ENCODE results near the gene CARD10. TPM values are rescaled to one million over a fixed set of nuclear protein-coding genes. Genes with fewer than 3 reads are reported as not detected.
A peak's percentile ranks its signal among the peaks of the same experiment; 100 is the strongest.

The CARD10 gene
- total RNA-seq, 2 experiments from 2014 or later, result not detected

DNA sequence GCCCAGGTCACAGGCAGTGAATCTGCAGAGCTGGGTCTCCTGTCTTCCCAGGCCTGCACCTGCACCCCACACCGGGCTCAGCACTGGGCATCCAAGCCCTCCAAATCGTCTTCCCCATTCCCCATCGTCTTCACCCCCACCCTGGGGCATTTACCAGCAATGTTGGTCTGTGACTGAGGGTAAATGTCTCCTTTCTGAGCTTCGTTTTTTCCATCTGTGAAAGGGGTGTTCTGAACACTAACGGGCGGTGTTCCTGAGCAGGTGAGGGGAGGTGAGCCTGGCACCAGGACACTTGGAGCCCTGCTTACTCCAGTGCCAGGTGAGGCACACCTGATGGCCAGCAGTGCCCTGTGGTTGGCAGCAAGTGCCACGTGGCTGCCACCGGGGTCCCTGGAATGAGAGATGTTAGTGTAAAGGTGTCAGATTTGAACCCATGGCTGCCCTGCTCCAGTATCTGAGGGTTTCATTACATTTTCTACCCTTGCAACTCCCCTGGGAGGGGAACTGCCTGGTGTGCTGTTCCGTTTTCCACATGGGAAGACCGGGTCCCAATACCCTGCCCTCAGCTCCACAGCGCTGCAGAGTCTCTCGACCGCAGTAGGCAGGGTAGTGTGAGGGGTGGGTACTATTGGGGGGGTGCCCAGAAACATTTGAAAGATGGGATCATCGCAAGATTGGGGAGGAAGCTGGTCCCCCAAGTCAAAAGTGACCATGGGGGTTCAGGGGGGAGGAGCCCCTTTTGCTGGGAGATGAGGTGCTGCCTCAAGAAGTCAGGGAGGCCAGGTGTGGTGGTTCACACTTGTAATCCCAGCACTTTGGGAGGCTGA, 43.0 kb upstream of the CARD10 start:
- H3K9me3 Mint-ChIP-seq, result no peaks in the 10 kb centered on the region
- intact Hi-C loops (cut with micrococcal nuclease), result no loop called here
- no peak for DNase-seq
- H3K27ac Mint-ChIP-seq, result no peak overlapping the region
- H3K36me3 Mint-ChIP-seq (ENCODE audit: low read depth), result no peaks in the 10 kb centered on the region
- peak overlapping the region; percentile 62 for H3K4me3 Mint-ChIP-seq
- peaks cover 33% of the 10 kb centered on the region for H3K27me3 Mint-ChIP-seq (ENCODE audit: low read depth)
- CTCF ChIA-PET, result interaction anchor here (0.6 to 16.1 kb wide), 12 partner anchors 8 to 623 kb away, joined by 3 to 496 read pairs (median 4); partner anchors contain the start of gene MFNG
- H3K4me1 Mint-ChIP-seq (ENCODE audit: low read depth), result peaks cover 26% of the 10 kb centered on the region

DNA sequence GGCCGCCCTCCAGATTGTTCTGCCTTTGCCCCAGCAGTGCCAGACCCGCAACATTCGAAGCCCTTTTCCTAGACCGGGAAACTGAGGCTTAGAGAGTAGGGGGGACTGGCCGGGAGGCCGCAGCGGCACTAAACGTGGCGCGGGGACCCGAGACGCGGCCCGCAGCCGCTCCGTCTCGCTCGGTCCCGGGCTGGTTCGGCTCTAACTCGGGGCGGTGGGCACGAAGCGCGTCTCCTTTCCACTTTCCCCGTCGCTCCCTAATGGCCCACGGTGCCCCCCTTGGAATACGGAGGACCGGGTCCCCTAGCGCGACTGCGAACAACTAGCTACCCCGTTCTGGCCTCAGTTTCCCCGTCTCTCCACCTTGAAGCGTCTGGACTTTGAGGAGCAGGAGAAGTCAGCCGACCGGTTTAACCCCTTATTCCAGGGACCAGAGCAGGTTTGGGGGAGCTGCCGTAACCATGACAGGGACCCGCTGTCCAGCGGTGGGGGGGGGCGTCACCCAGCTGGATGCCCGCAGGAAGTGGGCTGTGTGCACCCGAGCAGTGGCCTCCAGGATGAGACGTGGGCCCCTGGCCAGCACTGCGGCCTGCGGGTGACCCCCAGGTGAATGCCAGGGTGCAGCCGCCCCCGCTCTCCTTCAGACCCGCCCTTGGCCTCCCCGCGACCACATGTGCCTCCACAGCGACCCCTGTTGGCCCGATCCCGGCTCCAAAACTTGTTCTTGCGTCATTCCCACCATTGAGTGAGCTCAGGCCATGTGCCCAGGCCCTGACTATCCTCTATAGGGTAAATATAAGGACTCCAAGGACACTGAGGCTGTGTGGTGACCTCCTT, 42.2 kb upstream of the CARD10 start:
- Mint-ChIP-seq H3K27ac (no peak overlapping the region), H3K4me3 (peak overlapping the region; percentile 62), H3K9me3 (no peaks in the 10 kb centered on the region), H3K27me3 (ENCODE audit: low read depth) (peaks cover 33% of the 10 kb centered on the region), H3K4me1 (ENCODE audit: low read depth) (peaks cover 19% of the 10 kb centered on the region), H3K36me3 (ENCODE audit: low read depth) (no peaks in the 10 kb centered on the region)
- intact Hi-C loops (cut with micrococcal nuclease), result no loop called here
- CTCF ChIA-PET, result interaction anchor here (0.6 to 16.1 kb wide), 11 partner anchors 9 to 624 kb away, joined by 3 to 496 read pairs (median 3); partner anchors contain the start of gene MFNG
- peak; percentile 92 for DNase-seq

DNA sequence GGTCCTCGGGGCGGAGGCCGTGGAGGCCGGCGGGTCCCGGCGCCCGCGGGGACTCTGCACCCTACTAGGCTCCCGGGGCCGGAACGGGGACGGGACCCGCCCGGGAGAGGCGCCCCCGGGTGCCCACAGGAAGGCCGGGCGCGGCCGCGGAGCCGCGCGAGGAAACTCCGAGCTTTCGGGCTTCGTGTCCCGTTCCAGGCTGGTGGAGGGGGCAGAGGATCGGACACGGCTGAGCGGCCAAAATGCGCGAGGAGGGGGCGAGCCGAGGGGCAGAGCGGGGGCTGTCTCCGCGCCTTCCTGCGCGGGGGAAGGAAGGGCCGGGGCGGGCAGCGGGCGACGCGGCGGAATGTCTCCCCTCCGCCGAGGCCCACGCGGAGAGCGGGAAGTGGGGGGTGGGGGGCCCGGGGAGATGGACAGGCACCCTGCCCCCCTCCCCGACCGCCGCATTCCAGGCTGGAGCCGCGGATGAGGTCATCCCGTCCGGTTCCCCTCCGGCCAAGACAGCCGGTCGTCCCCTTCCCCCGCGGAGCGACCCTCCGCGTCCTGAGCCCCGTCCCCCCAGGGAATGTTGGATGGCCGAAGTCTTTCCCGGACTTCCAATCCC, 41.5 kb upstream of the CARD10 start:
- Mint-ChIP-seq H3K27me3 (ENCODE audit: low read depth) (peaks cover 33% of the 10 kb centered on the region), H3K36me3 (ENCODE audit: low read depth) (no peaks in the 10 kb centered on the region), H3K27ac (no peak overlapping the region), H3K4me1 (ENCODE audit: low read depth) (peaks cover 13% of the 10 kb centered on the region), H3K4me3 (peak overlapping the region; percentile 62), H3K9me3 (no peaks in the 10 kb centered on the region)
- no peak for DNase-seq
- CTCF ChIA-PET, result interaction anchor here (1.2 to 16.1 kb wide), 5 partner anchors 10 to 75 kb away, joined by 3 to 496 read pairs (median 9); partner anchors contain the start of gene MFNG
- intact Hi-C loops (cut with micrococcal nuclease), result no loop called here

DNA sequence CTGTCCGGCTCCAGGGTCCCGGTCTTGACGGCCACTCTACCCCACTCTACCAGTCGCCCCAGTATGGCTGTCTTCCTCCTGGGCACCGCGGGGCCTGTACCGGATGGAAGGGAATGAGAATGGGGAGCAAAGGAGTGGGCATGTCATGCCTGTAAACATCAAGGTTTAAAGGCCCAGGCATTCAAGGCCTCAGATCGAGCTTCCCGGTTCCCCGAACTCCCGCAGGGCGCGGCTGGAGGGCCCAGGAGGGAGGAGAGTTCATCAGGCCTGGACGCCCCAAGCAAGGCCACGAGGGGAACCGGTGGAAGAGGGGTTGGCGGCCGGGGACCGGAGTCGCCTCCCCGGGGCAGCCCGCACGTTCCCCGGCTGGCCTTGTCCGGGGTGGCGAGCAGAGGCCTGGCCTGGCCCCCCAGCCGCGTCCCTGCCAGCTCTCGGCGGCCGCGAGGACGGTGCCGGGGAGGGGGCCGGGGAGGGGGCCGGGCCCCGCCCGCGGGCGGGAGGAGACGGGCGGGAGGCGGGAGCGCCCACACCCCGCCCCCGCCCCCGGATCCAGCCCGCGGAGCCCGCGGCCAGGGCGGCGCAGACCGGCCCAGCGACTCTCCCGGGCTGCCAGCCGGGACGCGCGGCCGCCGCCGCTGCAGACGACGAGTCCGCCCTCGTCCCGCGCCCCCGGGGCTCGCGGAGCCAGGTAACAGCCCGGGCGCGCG, 40.8 kb upstream of the CARD10 start, which contains the start of gene CDC42EP1:
CDC42EP1 (plus strand) TSS at position 580 of the 707 bp plus-strand sequence. CDS start 5,870 bp downstream, outside the sequence.
- intact Hi-C loops (cut with micrococcal nuclease), result no loop called here
- Mint-ChIP-seq H3K36me3 (ENCODE audit: low read depth) (no peaks in the 10 kb centered on the region), H3K4me3 (peak within 1 kb of the TSS; percentile 62), H3K27ac (no peak within 1 kb of the TSS), H3K27me3 (ENCODE audit: low read depth) (peaks cover 33% of the 10 kb centered on the region), H3K4me1 (ENCODE audit: low read depth) (peaks cover 13% of the 10 kb centered on the region), H3K9me3 (no peaks in the 10 kb centered on the region)
- no peak for DNase-seq
- CTCF ChIA-PET, result interaction anchor here (1.1 to 16.1 kb wide), 3 partner anchors 15 to 68 kb away, joined by 3 to 496 read pairs (median 23); no protein-coding TSS in a partner anchor

DNA sequence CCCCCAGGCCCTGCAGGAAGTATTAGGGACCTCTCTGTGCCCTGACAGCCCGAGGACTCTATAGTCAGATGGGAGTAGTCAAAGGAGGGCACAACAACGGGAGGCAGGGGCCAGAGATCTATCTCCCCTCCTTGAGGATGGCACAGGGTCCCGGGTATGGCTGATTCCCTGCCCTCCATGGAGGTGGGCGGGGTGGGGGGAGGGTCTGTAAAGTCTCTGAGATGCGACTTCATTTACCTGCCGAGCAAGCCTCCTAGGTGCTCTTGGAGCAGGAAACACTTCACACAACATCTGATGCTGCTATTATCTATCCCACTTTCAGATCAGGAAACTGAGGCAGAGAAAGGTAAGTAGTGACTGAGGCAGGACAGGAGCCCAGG, 40.3 kb upstream of the CARD10 start:
- intact Hi-C loops (cut with micrococcal nuclease), result no loop called here
- H3K27me3 Mint-ChIP-seq (ENCODE audit: low read depth), result peaks cover 33% of the 10 kb centered on the region
- peaks cover 13% of the 10 kb centered on the region for H3K4me1 Mint-ChIP-seq (ENCODE audit: low read depth)
- no peak for DNase-seq
- no peaks in the 10 kb centered on the region for H3K36me3 Mint-ChIP-seq (ENCODE audit: low read depth)
- CTCF ChIA-PET, result interaction anchor here (1.1 to 16.1 kb wide), 2 partner anchors 14 to 68 kb away, joined by 3 to 496 read pairs; no protein-coding TSS in a partner anchor
- H3K4me3 Mint-ChIP-seq, result peak overlapping the region; percentile 52
- H3K27ac Mint-ChIP-seq, result no peak overlapping the region
- H3K9me3 Mint-ChIP-seq, result no peaks in the 10 kb centered on the region

DNA sequence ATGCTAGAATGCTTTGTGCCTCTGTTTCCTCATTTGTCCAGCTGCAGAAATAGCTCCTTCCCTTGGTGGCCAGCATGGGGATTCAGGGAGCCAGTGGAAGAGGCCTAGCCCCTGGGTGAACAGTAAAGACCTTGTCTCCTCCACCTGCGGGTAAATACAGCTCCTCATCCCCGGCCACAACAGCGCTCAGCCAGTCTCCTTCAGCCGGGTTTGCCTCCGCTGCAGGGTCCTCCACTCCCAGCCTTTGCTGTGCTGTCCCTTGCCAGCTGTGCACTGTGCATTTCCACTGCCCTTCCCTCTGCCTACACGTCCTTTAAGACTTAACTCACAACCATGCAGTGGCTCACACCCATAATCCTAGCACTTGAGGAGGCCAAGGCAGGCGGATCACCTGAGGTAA, 39.6 kb upstream of the CARD10 start:
- H3K27ac Mint-ChIP-seq, result no peak overlapping the region
- DNase-seq, result no peak
- intact Hi-C loops (cut with micrococcal nuclease), result no loop called here
- no peaks in the 10 kb centered on the region for H3K36me3 Mint-ChIP-seq (ENCODE audit: low read depth)
- no peak overlapping the region for H3K4me3 Mint-ChIP-seq
- CTCF ChIA-PET, result interaction anchor here (2.2 to 16.1 kb wide), 2 partner anchors 8 to 13 kb away, joined by 19 to 496 read pairs; no protein-coding TSS in a partner anchor
- peaks cover 33% of the 10 kb centered on the region for H3K27me3 Mint-ChIP-seq (ENCODE audit: low read depth)
- H3K4me1 Mint-ChIP-seq (ENCODE audit: low read depth), result peaks cover 11% of the 10 kb centered on the region
- H3K9me3 Mint-ChIP-seq, result no peaks in the 10 kb centered on the region

DNA sequence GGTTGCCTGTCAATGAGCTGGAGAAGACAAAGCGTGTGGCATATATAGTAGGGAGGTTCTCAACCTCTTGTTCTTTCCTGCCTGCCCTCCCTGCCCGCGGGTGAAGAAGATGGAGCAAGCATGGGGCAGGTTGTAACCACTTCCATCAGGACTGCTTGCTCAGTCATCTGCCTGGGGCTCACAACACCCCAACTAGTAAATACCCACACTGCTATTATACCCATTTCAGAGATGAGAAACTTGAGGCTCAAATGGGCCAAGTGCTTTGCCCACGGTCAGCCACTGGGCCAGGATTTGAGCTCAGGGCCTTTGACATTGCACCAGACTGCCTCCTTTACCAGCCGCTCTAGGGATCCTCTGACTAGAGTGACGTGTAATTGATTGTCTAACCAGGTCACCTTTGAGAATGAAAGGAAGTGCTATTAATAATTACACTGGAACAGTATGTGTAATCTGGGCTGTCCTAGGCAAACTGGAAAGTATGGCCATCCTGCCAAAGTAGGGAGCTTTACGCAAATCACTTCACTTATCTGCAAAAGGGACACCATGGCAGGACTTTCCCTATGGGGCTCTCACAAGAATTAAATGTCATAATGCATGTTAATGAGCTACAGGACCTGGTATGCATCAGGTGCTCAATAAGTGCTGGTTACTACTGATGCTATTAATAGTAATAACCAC, 38.2 kb upstream of the CARD10 start:
- Mint-ChIP-seq H3K36me3 (ENCODE audit: low read depth) (no peaks in the 10 kb centered on the region), H3K27me3 (ENCODE audit: low read depth) (peaks cover 25% of the 10 kb centered on the region), H3K4me3 (no peak overlapping the region), H3K4me1 (ENCODE audit: low read depth) (peaks cover 11% of the 10 kb centered on the region), H3K9me3 (no peaks in the 10 kb centered on the region), H3K27ac (no peak overlapping the region)
- CTCF ChIA-PET, result interaction anchor here (1.1 to 16.1 kb wide), 3 partner anchors 10 to 35 kb away, joined by 4 to 496 read pairs (median 19); no protein-coding TSS in a partner anchor
- no peak for DNase-seq
- intact Hi-C loops (cut with micrococcal nuclease), result no loop called here

DNA sequence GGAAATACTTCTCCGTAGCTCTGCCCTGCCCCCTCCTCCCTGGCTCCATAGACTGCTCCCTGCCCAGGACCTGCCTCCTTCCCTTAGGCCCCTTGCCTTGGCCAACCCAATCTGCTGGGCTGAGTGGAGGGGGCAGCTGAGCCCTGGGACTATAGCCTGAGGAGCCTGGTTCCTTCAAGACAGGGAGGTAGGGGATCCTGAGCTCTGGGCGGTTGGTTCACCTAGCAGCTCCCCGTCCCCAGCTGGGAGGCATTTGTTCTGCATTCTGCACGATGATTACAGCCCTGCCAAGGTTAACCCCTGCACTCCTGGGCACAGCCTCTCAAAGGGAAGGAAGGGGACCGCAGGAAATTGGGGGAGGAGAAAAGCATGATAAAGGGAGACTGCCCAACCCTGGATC, 37.5 kb upstream of the CARD10 start:
- no peak overlapping the region for H3K27ac Mint-ChIP-seq
- H3K36me3 Mint-ChIP-seq (ENCODE audit: low read depth), result no peaks in the 10 kb centered on the region
- intact Hi-C loops (cut with micrococcal nuclease), result no loop called here
- H3K9me3 Mint-ChIP-seq, result no peaks in the 10 kb centered on the region
- H3K4me3 Mint-ChIP-seq, result no peak overlapping the region
- H3K27me3 Mint-ChIP-seq (ENCODE audit: low read depth), result peaks cover 18% of the 10 kb centered on the region
- DNase-seq, result no peak
- H3K4me1 Mint-ChIP-seq (ENCODE audit: low read depth), result peaks cover 5% of the 10 kb centered on the region
- CTCF ChIA-PET, result interaction anchor here (0.6 to 16.1 kb wide), 2 partner anchors 11 to 36 kb away, joined by 4 to 496 read pairs; no protein-coding TSS in a partner anchor

DNA sequence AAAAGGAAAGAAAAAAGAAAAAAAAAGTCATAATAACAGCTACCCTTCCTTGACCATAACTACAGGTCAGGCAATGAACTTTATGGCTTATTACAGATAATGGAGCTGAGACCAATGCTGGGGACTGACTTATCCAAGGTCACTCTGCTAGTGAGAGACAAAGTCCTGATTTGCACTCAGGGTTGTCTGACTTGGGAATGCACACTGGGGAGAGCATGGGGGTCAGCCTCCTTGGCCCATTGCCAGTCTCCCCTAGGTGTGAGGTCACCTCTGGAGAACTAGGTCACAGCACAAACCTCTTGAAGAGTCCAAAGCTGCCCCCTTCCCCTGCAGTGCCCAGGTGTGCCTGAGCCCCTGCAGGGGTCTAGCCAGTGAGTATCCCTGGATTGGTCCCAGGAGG, 35.8 kb upstream of the CARD10 start:
- H3K27me3 Mint-ChIP-seq (ENCODE audit: low read depth), result peaks cover 9% of the 10 kb centered on the region
- H3K4me1 Mint-ChIP-seq (ENCODE audit: low read depth), result no peaks in the 10 kb centered on the region
- H3K27ac Mint-ChIP-seq, result no peak overlapping the region
- no peaks in the 10 kb centered on the region for H3K9me3 Mint-ChIP-seq
- no peaks in the 10 kb centered on the region for H3K36me3 Mint-ChIP-seq (ENCODE audit: low read depth)
- intact Hi-C loops (cut with micrococcal nuclease), result no loop called here
- DNase-seq, result no peak
- H3K4me3 Mint-ChIP-seq, result no peak overlapping the region
- CTCF ChIA-PET, result interaction anchor here (0.7 to 1.5 kb wide), 3 partner anchors 9 to 12 kb away, joined by 3 to 6 read pairs (median 3); no protein-coding TSS in a partner anchor

DNA sequence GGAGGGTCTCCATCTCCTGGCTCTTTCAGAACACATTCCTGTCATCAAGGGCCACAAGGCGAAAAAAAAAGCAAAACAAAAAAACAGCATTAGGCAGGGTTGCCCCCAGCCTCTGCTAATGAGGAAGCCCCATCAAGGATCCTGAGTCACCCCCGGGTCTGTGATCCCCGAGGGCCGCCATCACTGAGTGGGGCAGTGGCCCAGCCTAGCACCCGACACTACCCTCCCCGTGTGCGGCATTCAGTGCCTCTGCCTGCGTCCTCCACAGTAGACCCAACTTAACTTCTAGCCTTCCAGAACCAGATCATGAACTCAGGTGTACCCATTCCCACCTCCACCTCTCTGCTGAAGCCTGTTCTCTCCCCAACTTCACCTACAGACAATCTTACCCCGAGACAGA, 34.5 kb upstream of the CARD10 start:
- intact Hi-C loops (cut with micrococcal nuclease), result no loop called here
- Mint-ChIP-seq H3K36me3 (ENCODE audit: low read depth) (no peaks in the 10 kb centered on the region), H3K27me3 (ENCODE audit: low read depth) (peaks cover 3% of the 10 kb centered on the region), H3K4me3 (no peak overlapping the region), H3K4me1 (ENCODE audit: low read depth) (no peaks in the 10 kb centered on the region), H3K27ac (no peak overlapping the region), H3K9me3 (no peaks in the 10 kb centered on the region)
- CTCF ChIA-PET, result interaction anchor here (16.8 kb wide), 1 partner anchor 10 kb away, joined by 496 read pairs; the partner anchor contains the start of gene CDC42EP1
- DNase-seq, result no peak

All from activated naive CD4-positive, alpha-beta T cell treated with anti-CD3 and anti-CD28 coated beads for 36 hours (primary cell).